K562 (cell line): ENCODE measurements around the gene GRM2.

ENCODE experiments used
- COPS2 ChIP-seq: fragments of 450-650 bp; conservative IDR thresholded peaks from 2 replicates; pipeline ENCODE4 v1.6.1; 2016; ENCODE audit warnings: mild to moderate bottlenecking, moderate library complexity
- CREB1 ChIP-seq, 2 experiments: sonication (generic) in 1 of 2; formaldehyde crosslinking in 1 of 2; IDR thresholded peaks; 2 replicates each; pipeline versions ENCODE4 v1.6.1 to v1.8.0; 2012 to 2022; ENCODE audit warnings: inconsistent platforms in 1 of 2, mild to moderate bottlenecking in 1 of 2, missing genetic modification reagents in 1 of 2, moderate library complexity in 1 of 2
- CTCF ChIP-seq, 3 experiments: IDR thresholded peaks in 2 of 3; conservative IDR thresholded peaks in 1 of 3; 2 replicates each; pipeline ENCODE4 v1.5.1; 2011 to 2012; ENCODE audit warnings: low read length in 3 of 3, mild to moderate bottlenecking in 3 of 3, control low read depth in 2 of 3, improper control_type of control experiment in 1 of 3, inconsistent platforms in 1 of 3, low read depth in 1 of 3, mixed read lengths in 1 of 3, moderate library complexity in 1 of 3; ENCODE audit not compliant: insufficient read depth in 2 of 3
- CXXC5 ChIP-seq: fragments of 250-450 bp; sonication (Bioruptor Pico); IDR thresholded peaks from 2 replicates; pipeline ENCODE4 v1.8.0; 2022; ENCODE audit warnings: inconsistent platforms, mild to moderate bottlenecking, moderate library complexity
- E2F5 ChIP-seq: sonication (generic); formaldehyde crosslinking; IDR thresholded peaks from 2 replicates; pipeline ENCODE4 v1.8.0; 2022; ENCODE audit warnings: mild to moderate bottlenecking, missing genetic modification reagents
- EGR1 ChIP-seq: fragments of 450-650 bp; conservative IDR thresholded peaks from 2 replicates; pipeline ENCODE4 v1.6.1; 2017; ENCODE audit warnings: mild to moderate bottlenecking
- HNRNPK ChIP-seq: fragments of 200-400 bp; formaldehyde crosslinking; IDR thresholded peaks from one replicate; pipeline ENCODE4 v1.6.1; 2018; ENCODE audit warnings: mild to moderate bottlenecking, low read depth, low read length; ENCODE audit not compliant: poor library complexity, severe bottlenecking
- POLR2AphosphoS5 ChIP-seq: IDR thresholded peaks from 2 replicates; pipeline ENCODE4 v1.6.1; 2011; ENCODE audit warnings: mild to moderate bottlenecking, low read depth, low read length, moderate library complexity; ENCODE audit not compliant: control insufficient read depth, insufficient read depth
- THRA ChIP-seq: fragments of 450-650 bp; IDR thresholded peaks from 2 replicates; pipeline ENCODE4 v1.6.1; 2017; ENCODE audit warnings: mild to moderate bottlenecking, moderate library complexity
- YY1 ChIP-seq, 3 experiments: IDR thresholded peaks; 2 replicates each; pipeline ENCODE4 v1.6.1; 2011; ENCODE audit warnings: low read length in 2 of 3, mild to moderate bottlenecking in 2 of 3, moderate library complexity in 2 of 3, borderline replicate concordance in 1 of 3, control low read depth in 1 of 3, low read depth in 1 of 3; ENCODE audit not compliant: insufficient read depth in 3 of 3, insufficient replicate concordance in 2 of 3, control insufficient read depth in 1 of 3, insufficient read length in 1 of 3; ENCODE audit errors: extremely low read depth in 1 of 3
- ZBTB8A ChIP-seq: fragments of 450-650 bp; IDR thresholded peaks from 2 replicates; pipeline ENCODE4 v1.6.1; 2018; ENCODE audit warnings: mild to moderate bottlenecking, moderate library complexity; ENCODE audit not compliant: partially characterized antibody

- TF ChIP-seq EGR1 (no peak), CXXC5 (CRISPR knock-in tag) (no peak), YY1 (IDR thresholded peaks at IDR 0.05; ENCODE audit: borderline replicate concordance in 1 of 3, control insufficient read depth in 1 of 3, extremely low read depth in 1 of 3, insufficient read depth in 3 of 3, insufficient read length in 1 of 3, insufficient replicate concordance in 2 of 3, low read depth in 1 of 3, low read length in 2 of 3) (no peak), CTCF (IDR thresholded peaks at IDR 0.05 in 2 of 3, conservative IDR thresholded peaks at IDR 0.05 in 1 of 3; ENCODE audit: insufficient read depth in 2 of 3, low read depth in 1 of 3, low read length in 3 of 3) (no peak), CREB1 (IDR thresholded peaks at IDR 0.05) (no peak), CREB1 (CRISPR knock-in tag; IDR thresholded peaks at IDR 0.05) (no peak), HNRNPK (no peak), THRA (no peak), ZBTB8A (no peak), POLR2AphosphoS5 (no peak), E2F5 (CRISPR knock-in tag) (no peak), COPS2 (no peak)
Observed at GRCh38 chr3:51679318-51679717, 27.6 kb upstream of the GRM2 start.
